ENCODE results near the gene ACER1.
"Not testable (repeated sequence)": the region's sequence is repeated elsewhere in the genome, so short reads cannot be mapped to it uniquely, and the experiment has no call there.

The ACER1 gene, protein sequence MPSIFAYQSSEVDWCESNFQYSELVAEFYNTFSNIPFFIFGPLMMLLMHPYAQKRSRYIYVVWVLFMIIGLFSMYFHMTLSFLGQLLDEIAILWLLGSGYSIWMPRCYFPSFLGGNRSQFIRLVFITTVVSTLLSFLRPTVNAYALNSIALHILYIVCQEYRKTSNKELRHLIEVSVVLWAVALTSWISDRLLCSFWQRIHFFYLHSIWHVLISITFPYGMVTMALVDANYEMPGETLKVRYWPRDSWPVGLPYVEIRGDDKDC

DNA sequence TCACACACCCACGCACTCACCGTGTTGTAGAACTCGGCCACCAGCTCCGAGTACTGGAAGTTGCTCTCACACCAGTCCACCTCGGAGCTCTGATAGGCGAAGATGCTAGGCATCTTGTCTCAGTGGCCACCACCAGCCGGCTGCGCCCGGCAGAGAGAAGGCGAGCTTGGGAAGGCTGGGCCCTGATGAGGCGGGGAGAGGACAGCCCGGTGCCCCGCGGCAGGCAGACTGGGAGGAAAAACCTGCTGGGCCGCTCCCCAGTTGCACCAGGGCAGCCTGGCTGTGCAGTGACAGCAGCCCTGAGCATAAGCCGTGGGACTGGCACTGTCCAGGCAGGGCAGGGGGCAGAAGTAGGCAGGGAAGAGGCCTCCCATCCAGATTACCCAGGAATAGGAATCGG lies at the start of gene ACER1:
ACER1 (minus strand) TSS at position 174 of the 400 bp plus-strand sequence; CDS start at position 113, 61 bp downstream.
- no peak for ATAC-seq

DNA sequence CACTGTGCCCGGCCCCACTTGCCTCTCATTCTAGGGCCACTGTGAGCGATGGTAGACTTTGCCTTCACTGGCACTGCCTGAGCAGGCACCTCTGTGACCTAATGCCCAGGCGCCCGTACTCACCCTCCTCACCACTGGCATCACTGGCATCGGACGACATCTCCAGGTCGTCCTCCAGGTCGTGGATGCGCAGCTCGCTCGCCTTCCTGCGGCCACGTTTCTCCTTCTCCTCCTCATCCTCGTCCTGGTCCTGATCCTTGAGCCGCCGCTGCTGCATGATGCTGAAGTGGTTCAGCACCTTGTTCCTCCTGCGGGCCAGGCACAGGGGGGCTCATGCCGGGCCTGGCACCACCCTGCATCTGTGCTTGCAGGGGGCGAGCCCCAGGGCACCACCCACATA lies 49.8 kb upstream of the ACER1 start:
- ATAC-seq = no peak

DNA sequence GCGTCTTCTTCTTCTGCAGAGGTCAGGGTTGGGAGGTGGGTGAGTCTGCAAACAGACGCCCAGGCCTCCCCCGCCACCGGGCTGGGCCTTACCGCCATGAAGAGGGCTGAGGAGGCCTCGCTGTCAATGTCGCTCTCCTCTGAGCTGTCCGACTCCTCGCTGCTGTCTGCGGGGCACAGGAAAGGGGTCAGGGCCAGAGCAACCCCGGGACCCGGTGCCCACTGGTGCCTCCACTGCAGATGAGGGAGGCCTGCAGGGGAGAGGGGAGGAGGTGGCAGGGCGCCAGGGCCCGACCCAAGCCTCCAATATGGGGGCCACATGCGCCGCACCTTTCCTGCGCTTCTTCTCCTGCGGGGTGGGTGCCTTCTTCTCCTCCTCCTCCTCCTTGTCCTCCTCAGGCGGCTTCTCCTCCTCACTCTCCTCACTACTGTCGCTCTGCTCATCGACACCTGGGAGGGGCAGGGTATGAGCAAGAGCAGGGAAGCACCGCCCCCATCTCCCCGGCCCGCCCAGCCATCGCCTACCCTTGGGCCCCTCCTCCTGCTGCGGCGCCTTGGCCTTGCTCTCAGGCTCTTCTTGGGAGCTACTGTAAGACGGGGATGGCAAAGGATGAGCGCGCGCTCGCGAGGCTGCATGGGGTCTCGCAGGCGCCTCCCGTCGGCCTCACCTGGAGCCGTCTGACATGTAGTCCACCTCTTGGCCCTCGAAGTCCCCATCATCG lies 47.8 kb upstream of the ACER1 start:
- ATAC-seq = no peak

DNA sequence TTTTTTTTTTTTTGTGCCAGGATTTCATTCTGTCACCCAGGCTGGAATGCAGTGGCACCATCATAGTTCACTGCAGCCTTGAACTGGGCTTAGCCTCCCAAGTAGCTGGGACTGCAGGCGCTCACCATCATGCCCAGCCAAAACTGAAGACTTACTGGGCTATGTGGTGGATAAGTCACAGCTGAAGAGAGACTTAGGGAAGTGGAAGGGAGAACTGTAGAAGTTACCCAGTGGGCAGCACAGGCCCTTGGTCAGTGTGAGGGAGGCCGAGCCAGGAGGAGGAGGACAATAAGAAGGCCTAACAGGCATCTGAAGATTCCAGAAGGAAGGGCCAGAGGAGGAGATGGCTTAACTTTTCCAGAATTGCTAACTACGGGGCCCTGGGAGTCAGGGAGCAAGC lies 46.3 kb upstream of the ACER1 start:
- ATAC-seq = no peak

DNA sequence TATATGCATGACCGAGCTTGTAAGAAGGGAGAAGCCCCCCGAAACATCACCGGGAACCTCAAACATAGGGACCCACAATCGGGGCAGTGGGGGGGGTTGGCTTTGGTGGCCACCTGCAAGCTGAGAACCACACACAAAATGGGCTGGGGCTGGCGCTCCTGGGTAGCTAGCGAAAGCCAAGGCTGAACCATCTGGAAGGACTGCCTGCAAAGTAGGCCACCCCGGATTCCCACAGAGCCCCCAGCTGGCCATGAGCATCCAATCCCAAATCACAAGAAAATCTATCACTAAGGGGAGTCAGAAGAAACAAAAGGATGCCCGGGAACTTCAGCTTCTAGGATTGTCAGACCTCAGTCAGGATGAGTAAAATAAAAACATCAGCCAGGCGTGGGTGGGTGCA lies 45.1 kb upstream of the ACER1 start:
- no peak for ATAC-seq

DNA sequence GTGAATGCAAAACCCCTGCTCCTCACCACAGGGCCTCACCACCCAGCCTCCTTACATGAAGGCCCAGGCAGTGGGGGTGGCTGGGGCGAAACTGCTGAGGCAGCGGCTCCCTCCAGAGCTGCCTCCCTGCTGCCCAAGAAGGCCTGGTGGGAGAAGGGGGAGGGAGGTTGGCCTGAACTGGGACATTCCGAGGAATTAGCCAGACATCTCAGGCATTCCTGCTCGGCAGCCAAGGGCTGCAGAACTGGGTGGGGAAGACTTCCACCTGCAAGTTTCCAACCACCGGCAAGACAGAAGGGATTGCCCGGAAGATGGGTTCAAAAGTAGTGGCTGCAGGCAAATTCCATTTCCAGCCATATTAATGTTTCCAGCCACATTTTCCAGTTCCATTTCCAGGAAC lies 44.6 kb upstream of the ACER1 start:
- ATAC-seq = no peak

DNA sequence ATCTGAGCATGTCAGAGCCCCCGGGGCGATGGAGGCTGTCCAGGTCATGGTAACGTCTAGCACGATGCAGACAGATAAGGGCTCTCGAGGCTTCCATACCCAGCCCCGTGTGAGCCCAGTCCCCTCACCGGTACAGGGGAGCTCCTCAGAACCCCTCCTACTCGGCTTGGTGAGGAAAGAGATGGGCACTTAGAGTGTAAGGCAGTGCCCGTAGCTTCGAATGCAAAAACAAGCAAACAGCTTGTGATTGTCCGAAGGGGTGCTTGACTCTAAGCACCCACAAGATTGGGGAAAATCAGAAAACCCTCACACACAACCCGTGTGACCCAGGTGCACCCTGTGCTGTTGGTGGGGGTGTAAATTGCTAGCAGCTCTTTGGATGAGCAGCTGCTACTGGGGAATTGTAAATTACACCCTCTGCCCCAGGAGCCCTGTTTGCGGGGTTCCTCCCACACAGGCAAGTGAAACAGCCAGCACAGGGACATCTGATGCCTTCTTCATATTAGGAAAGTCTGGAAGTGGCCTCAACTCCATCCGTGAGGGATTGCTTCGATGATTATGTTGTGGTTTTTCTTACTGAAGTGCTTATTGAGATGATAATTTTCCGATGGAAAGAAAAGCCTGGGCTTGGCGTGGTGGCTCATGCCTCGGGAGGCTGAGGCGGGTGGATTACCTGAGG lies 43.2 kb upstream of the ACER1 start:
- no peak for ATAC-seq

DNA sequence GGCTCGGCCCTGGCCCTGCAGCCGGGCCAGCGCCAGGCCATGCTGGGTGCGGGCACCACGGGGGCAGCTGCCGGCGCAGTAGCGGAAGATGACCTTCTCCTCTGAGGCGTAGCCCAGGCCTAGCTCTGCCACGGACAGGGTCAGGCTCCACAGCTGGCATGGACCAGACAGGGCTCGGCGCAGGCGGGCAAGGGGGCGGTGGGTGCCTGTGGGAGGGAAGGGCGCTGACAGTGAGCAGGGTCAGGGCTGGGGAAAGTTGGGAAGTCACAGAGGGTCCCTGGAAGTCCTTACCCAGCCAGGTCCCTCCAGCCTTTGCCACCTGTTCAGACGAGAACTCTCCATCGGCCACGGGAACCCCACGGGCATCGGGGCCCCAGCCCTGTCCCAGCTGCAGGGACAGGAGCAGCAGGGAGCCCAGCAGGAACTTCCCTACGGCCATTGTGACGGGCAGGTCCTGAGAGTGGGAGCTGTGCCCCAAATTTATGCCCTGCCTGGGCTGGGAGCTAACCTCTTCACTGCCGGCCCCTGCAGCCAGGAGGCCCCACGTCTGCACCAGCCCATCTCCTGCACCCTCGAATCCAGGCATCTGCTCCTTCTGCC lies 42.1 kb upstream of the ACER1 start, which contains the start of gene PSPN:
PSPN (minus strand) TSS at position 523 of the 600 bp plus-strand sequence; CDS start at position 439, 84 bp downstream.
- ATAC-seq = no peak

DNA sequence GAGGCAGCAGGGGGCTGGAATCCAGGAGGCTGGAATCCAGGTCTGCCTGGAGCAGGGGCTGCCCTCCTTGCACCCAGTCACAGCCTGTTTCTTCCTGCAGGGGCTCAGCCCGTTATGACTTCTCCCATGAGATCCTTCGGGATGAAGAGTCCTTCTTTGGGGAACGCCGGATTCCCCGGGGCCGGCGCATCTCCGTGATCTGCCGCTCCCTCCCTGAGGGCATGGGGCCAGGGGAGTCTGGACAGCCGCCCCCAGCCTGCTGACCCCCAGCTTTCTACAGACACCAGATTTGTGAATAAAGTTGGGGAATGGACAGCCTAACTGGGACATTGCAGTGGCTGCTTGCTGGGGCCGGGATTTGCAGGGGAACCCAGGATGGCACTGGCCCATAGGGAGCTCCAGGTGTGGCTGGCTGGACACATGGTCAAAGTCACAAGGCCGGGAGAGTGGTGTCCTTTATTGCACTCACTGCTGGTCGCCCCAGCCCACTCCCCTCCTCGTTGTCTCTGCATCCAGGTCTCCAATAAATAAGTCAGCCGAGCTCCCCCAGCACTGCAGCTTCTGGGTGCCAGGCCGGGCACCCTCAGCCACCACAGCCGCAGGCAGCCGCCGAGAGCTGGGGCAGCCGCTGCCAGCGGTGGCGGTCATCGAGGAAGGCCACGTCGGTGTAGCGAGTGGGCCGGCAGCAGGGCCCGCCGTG lies 41.4 kb upstream of the ACER1 start:
- no peak for ATAC-seq

DNA sequence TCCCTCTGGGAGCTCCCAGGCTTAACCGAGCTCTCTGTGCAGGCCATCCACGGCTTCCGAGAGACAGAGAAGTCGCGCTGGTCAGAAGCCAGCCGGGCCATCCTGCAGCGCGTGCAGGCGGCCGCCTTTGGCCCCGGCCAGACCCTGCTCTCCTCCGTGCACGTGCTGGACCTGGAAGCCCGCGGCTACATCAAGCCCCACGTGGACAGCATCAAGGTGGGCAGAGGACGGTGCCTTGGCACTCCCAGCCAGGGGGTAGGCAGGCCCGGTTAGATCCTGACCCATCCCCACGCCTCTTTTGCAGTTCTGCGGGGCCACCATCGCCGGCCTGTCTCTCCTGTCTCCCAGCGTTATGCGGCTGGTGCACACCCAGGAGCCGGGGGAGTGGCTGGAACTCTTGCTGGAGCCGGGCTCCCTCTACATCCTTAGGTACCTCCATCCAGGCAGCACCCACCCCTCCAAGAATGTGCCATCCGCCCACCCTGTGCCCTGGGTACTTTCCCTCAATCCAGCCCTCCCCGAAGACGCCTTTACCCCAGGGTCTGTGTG lies 40.8 kb upstream of the ACER1 start:
- ATAC-seq = no peak

DNA sequence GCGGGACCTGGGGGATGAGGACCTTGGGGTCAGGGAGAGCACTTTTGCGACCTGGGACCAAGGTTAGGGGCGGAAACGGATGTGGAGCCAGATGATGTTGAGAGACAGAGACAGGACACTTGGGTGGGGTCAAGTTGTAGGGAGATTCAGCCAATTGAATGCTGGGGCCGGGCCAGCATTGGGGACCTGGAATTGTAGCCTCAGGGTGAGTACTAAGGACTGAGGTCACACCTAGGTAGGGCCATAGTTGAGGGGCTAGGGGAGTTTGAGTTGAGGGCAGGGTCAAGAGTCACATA lies 40.3 kb upstream of the ACER1 start:
- ATAC-seq = no peak

DNA sequence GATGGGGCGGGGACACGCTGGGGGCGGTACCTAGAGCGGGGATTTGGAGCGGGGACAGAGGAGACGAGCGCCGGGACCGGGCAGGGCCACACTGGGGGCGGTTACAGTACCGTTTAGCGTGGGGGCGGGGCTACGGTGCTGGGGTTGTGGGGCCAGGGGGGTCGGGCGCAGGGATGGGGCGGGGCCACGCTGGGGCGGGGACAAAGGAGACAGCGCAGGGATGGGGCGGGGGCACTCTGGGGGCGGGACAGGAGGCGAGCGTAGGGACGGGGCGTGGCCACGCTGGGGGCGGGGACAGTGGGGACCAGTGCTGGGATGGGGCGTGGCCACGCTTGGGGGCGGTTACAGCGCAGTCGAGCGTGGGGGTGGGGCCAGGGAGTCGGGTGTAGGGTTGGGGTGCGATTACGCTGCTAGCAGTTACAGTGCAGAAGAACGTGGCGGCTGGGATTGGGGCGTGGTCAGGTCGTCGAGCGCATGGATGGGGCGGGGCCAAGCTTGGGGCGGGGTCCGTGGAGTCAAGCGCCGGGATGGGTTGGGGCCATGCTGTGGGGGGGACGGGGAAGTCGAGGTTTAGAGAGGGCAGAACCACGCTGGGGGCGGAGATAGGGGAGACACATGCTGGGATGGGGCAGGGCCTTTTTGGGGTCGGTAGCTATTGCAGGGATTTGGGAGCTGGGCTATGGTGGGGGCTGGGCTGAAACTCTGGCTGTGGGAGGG lies 39.8 kb upstream of the ACER1 start:
- ATAC-seq = peak; percentile 66 to 67

DNA sequence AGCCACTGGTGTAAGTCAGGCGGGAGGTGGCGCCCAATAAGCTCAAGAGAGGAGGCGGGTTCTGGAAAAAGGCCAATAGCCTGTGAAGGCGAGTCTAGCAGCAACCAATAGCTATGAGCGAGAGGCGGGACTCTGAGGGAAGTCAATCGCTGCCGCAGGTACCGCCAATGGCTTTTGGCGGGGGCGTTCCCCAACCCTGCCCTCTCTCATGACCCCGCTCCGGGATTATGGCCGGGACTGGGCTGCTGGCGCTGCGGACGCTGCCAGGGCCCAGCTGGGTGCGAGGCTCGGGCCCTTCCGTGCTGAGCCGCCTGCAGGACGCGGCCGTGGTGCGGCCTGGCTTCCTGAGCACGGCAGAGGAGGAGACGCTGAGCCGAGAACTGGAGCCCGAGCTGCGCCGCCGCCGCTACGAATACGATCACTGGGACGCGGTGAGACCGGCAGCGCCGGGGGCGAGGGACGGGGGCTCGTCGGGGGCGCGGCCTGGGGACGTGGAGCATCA lies 39.2 kb upstream of the ACER1 start, which contains the start of gene ALKBH7:
ALKBH7 (plus strand) TSS at position 201 of the 502 bp plus-strand sequence; CDS start at position 228, 27 bp downstream.
- peak; percentile 84 to 87 for ATAC-seq

DNA sequence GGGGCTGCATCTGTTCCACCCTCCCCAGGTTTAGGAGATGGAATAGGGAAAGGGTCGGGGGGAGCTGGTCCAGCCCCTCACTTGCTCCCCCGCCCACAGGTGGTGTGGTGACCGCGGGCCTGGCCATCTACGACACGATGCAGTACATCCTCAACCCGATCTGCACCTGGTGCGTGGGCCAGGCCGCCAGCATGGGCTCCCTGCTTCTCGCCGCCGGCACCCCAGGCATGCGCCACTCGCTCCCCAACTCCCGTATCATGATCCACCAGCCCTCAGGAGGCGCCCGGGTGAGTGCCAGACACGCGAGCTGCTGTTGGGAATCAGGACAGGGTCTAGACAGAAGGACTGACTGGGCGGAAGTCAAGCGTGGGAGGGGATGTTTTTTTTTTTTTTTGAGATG lies 30.9 kb upstream of the ACER1 start:
- ATAC-seq = no peak

DNA sequence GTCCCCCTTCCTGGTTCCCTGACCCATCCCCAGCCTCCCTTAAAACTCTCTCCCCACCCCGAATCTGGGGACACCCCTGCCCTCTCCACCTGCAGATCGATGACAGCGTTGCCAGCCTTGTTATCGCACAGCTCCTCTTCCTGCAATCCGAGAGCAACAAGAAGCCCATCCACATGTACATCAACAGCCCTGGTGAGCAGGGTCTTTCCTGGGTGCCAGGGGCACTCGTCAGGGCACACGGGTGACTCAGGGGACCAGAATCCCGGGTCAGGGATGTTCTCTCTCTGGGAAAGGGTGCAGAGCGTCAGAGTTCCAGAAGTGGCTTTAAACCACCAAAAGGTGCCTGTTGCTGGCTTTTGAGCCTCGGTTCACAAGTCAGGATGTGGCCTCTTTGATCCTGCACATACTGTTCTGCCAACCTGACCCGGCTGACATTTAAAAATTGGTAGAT lies 29.0 kb upstream of the ACER1 start:
- ATAC-seq = no peak

DNA sequence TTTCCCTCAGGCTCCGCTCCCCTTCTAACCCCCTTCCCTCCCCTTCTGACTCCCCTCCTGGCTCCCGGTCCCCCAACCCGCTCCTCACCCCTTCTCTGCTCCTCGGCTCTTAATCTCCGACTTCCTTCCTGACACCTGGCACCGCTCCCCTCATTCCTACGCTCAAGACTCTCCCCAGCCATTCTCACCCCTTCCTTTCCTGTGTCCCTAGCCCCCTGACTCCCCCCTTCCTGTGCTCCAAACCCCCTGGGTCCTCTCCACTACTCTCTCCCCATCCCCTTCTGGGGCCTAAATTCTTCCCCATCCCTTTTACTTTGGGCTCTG lies 28.6 kb upstream of the ACER1 start:
- ATAC-seq = peak in 1 of 2 donors; percentile 4

DNA sequence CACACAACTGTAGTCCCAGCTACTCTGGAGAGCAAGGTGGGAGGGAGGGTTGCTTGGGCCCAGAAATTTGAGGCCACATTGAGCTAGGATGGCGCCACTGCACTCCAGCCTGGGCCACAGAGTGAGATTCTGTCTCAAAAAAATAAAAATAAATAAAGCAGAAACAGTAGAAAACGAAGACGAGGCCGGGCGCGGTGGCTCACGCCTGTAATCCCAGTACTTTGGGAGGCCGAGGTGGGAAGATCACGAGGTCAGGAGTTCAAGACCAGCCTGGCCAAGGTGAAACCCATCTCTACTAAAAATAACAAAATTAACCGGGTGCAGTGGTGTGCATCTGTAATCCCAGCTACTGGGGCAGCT lies 27.4 kb upstream of the ACER1 start:
- ATAC-seq = not testable (repeated sequence)

DNA sequence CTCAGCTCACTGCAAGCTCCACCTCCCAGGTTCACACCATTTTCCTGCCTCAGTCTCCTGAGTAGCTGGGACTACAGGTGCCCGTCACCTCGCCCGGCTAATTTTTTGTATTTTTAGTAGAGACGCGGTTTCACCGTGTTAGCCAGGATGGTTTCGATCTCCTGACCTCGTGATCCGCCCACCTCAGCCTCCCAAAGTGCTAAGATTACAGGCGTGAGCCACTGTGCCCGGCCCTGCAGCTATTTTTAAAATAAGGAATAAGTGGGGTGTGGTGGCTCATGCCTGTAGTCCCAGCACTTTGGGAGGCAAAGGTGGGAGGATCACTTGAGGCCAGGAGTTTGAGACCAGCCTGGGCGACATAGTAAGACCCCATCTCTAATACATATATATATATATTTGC lies 27.0 kb upstream of the ACER1 start:
- ATAC-seq = not testable (repeated sequence)

DNA sequence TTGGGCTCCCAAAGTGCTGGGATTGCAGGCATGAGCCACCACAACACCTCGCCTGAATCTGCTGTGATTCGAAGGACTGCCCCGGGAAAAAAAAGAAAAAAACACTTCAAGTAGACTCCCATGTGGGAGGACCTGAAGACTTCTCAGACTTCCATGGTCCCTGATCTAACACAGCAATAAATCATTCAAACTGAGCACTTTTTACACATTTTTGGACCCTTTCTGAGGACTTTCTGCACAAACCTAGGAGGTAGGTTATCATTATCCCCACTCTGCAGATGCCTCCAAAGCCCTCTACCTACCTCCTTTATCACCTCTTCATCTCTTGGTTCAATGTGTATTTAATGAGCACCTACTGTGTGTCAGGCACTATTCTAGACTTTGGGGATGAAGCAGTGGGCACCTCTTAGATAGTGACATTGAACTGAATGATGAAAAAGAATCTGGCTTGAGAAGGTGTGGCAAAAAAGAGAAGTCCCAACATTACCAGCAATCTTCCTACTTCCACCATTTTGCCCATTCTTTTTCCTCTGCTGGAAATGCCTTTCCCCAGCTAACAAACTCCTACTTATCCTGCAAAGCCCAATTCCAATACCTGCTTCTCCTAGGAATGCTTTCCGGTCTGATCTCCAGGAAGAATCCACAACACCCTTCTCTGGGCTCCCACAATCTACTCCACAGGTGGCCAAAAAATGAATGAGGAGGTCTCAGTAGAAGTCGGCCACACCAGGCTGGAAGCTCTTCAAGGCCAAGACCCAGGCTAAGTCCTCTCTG lies 26.3 kb upstream of the ACER1 start:
- ATAC-seq = no peak

DNA sequence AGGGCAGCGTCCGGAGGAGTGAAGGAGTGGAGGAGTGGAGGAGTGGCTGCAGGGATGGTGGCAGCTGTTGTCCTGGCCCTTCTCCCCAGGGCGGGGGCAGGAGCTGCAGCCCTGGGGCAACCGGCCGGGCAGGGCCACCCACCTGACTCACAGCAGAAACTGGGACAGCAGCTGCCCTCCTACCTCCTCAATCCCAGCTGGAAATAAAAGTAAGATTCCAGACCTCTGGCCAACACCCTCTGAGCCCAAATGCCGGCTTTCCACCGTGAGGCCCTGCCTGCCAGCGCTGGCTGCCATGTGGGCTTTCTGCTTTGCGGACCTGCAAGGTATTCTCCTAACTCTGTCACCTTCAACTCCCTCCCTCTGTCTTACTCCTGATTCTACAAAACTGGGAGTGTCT lies 24.6 kb upstream of the ACER1 start:
- ATAC-seq = no peak

DNA sequence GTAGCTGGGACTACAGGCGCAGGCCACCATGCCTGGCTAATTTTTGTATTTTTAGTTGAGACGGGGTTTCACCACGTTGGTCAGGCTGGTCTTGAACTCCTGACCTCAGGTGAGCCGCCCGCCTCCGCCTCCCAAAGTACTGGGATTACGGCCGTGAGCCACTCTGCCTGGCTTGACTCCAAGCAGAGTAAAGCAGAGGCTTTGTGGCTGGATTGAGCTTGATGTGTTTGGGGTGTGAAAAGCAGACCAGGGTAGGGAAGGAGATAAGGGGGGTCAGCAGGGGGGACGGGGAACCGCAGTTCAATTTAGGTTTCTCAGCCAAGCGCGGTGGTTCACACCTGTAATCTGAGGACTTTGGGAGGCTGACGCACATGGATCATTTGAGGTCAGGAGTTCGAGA lies 23.8 kb upstream of the ACER1 start:
- ATAC-seq = no peak

Data from activated CD4-positive, CD25-positive, alpha-beta regulatory T cell treated with anti-CD3 and anti-CD28 coated beads, Interleukin-2, amount 50 U/mL, for 24 hours (primary cell).